ENCODE measurements around the gene KCTD18.

Gene KCTD18

GRCh38 chr2:200447139-200447855 lies 62.6 kb downstream of the KCTD18 start:
- no peaks in the 10 kb centered on the region for H3K27me3 ChIP-seq

GRCh38 chr2:200446612-200447011 lies 63.3 kb downstream of the KCTD18 start:
- no peaks in the 10 kb centered on the region for H3K27me3 ChIP-seq
- peaks cover 0 to 30% (median 7%) of the 10 kb centered on the region in 10 experiments; a peak in 15 of 20 replicates for H3K4me1 ChIP-seq
- peaks cover 21 to 82% (median 44%) of the 10 kb centered on the region in 11 experiments; a peak in 20 of 22 replicates for H3K36me3 ChIP-seq
- H3K9me3 ChIP-seq (replicated peaks in 1 of 11), result no peaks in the 10 kb centered on the region
- no peak overlapping the region for H3K9ac ChIP-seq
- no peaks in the 10 kb centered on the region for H4K20me1 ChIP-seq
- no peak for TF ChIP-seq Cebpa-rat (IDR thresholded peaks at IDR 0.05)
- H3K27ac ChIP-seq, result no peak overlapping the region
- H3K4me3 ChIP-seq, result no peak overlapping the region
- H3K4me2 ChIP-seq, result no peak overlapping the region

More at GRCh38 chr2:200447139-200447855, 62.6 kb downstream of the KCTD18 start:
- no peak overlapping the region for H3K27ac ChIP-seq
- H3K9ac ChIP-seq, result no peak overlapping the region
- H3K4me2 ChIP-seq, result no peak overlapping the region
- H3K36me3 ChIP-seq, result peaks cover 17 to 78% (median 39%) of the 10 kb centered on the region in 11 experiments; a peak in 20 of 22 replicates
- H3K4me1 ChIP-seq, result peaks cover 0 to 34% (median 7%) of the 10 kb centered on the region in 10 experiments; a peak in 15 of 20 replicates
- H4K20me1 ChIP-seq, result no peaks in the 10 kb centered on the region
- TF ChIP-seq Cebpa-rat (IDR thresholded peaks at IDR 0.05), result no peak
- H3K4me3 ChIP-seq, result no peak overlapping the region
- H3K9me3 ChIP-seq (replicated peaks in 1 of 11), result no peaks in the 10 kb centered on the region

DNA sequence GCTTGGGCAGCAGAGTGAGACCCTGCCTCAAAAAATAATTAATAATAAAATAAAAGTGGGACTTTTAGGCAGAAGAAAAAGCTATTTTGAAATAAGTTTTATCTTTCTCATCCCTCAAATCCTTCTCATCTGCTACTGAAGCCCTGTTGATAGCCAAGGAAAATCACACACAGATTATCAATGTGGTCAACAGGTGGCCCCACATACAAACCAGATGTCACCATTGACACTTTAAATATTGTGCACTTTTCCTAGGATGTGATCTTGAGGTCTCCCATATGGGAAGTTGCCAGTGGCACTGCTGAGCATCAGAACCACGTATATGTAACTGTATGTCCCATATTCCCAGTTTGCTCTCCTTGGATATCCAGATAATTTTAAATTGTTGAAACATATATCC lies 64.6 kb downstream of the KCTD18 start:
- no peaks in the 10 kb centered on the region for H3K27me3 ChIP-seq

GRCh38 chr2:200444530-200444929 lies 65.3 kb downstream of the KCTD18 start:
- Histone ChIP-seq H3K4me3 (no peak overlapping the region), H3K27ac (no peak overlapping the region), H3K4me2 (peak overlapping the region in 9 of 11 experiments; percentile 6 to 52 (median 24); a peak in 13 of 22 replicates), H3K9ac (no peak overlapping the region), H3K4me1 (peaks cover 0 to 9% (median 6%) of the 10 kb centered on the region in 10 experiments; a peak in 12 of 20 replicates), H3K27me3 (no peaks in the 10 kb centered on the region), H3K9me3 (replicated peaks in 1 of 11) (no peaks in the 10 kb centered on the region), H3K36me3 (peaks cover 27 to 92% (median 49%) of the 10 kb centered on the region in 11 experiments; a peak in 20 of 22 replicates), H4K20me1 (no peaks in the 10 kb centered on the region)
- no peak for TF ChIP-seq Cebpa-rat (IDR thresholded peaks at IDR 0.05)

More for the DNA sequence above, 64.6 kb downstream of the KCTD18 start:
- no peaks in the 10 kb centered on the region for H3K9me3 ChIP-seq (replicated peaks in 1 of 11)
- H3K4me1 ChIP-seq, result peaks cover 0 to 17% (median 6%) of the 10 kb centered on the region in 10 experiments; a peak in 14 of 20 replicates
- no peak for TF ChIP-seq Cebpa-rat (IDR thresholded peaks at IDR 0.05)
- H3K4me2 ChIP-seq, result no peak overlapping the region
- H4K20me1 ChIP-seq, result no peaks in the 10 kb centered on the region
- peaks cover 23 to 84% (median 44%) of the 10 kb centered on the region in 11 experiments; a peak in 20 of 22 replicates for H3K36me3 ChIP-seq
- no peak overlapping the region for H3K9ac ChIP-seq
- H3K27ac ChIP-seq, result no peak overlapping the region
- no peak overlapping the region for H3K4me3 ChIP-seq

GRCh38 chr2:200443916-200444315 lies 66.0 kb downstream of the KCTD18 start:
- Histone ChIP-seq H3K4me3 (no peak overlapping the region), H4K20me1 (no peaks in the 10 kb centered on the region), H3K27ac (no peak overlapping the region), H3K27me3 (no peaks in the 10 kb centered on the region), H3K4me2 (peak overlapping the region in 3 of 11 experiments; percentile 23 to 45 (median 28); a peak in 3 of 22 replicates), H3K9ac (no peak overlapping the region), H3K36me3 (peaks cover 31 to 93% (median 54%) of the 10 kb centered on the region in 11 experiments), H3K4me1 (peaks cover 0 to 9% (median 6%) of the 10 kb centered on the region in 10 experiments; a peak in 12 of 20 replicates), H3K9me3 (replicated peaks in 1 of 11) (no peaks in the 10 kb centered on the region)
- TF ChIP-seq Cebpa-rat (IDR thresholded peaks at IDR 0.05), result no peak

DNA sequence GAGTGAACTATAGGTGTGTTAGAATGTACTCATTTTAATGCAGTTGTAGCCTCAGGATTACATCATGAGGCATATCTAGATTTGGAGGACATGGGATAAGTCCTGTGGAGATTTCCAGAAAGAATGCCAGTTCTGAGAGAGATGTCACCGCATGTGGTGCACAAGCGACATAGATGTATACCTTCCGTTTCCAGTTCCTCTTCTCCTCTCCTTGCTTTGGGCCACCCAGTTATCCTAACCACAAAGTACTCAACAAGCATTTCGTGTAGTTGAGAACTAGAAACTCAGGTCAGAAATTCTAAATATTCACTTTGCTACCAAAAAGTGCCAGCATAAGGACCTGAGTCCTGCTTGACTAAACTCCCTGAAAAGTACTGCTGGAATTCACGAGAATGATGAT lies 66.5 kb downstream of the KCTD18 start:
- no peak overlapping the region for H3K9ac ChIP-seq
- H3K4me2 ChIP-seq, result no peak overlapping the region
- no peaks in the 10 kb centered on the region for H3K27me3 ChIP-seq
- no peak for TF ChIP-seq Cebpa-rat (IDR thresholded peaks at IDR 0.05)
- H3K9me3 ChIP-seq (replicated peaks in 1 of 11), result no peaks in the 10 kb centered on the region
- no peak overlapping the region for H3K27ac ChIP-seq
- H3K4me3 ChIP-seq, result no peak overlapping the region
- peaks cover 31 to 97% (median 55%) of the 10 kb centered on the region in 11 experiments for H3K36me3 ChIP-seq
- peaks cover 0 to 9% (median 6%) of the 10 kb centered on the region in 10 experiments; a peak in 12 of 20 replicates for H3K4me1 ChIP-seq
- H4K20me1 ChIP-seq, result no peaks in the 10 kb centered on the region

DNA sequence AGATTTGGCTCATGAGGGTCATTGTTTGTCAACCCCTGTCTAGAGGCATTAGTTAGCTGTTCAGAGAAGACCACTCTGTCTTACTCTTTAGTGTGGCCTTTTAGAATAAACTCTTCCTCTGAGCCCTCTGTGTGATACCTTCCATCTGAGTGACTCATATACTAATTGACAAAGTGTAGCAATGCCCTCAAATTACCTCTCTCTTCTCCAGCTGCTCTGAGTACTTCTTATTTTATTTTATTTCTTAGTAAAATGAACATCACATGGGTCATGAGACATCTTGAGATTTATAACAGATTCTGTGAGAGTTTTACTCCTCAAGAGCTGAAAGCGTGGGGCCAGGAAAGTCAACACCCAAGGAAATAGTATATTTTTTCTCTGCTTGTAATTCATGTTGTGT lies 67.4 kb downstream of the KCTD18 start:
- Histone ChIP-seq H3K4me1 (peaks cover 0 to 9% (median 6%) of the 10 kb centered on the region in 10 experiments; a peak in 12 of 20 replicates), H3K4me2 (no peak overlapping the region), H3K9me3 (replicated peaks in 1 of 11) (no peaks in the 10 kb centered on the region), H3K27ac (no peak overlapping the region), H3K36me3 (peaks cover 31 to 99% (median 55%) of the 10 kb centered on the region in 11 experiments), H3K9ac (no peak overlapping the region), H3K4me3 (no peak overlapping the region), H4K20me1 (no peaks in the 10 kb centered on the region), H3K27me3 (no peaks in the 10 kb centered on the region)
- TF ChIP-seq Cebpa-rat (IDR thresholded peaks at IDR 0.05), result no peak

- H3K36me3 ChIP-seq, result peaks cover 29 to 91% (median 60%) of the 10 kb centered on the region in 11 experiments
Measured at GRCh38 chr2:200439981-200440380, 69.9 kb downstream of the KCTD18 start.

More at GRCh38 chr2:200439981-200440380, 69.9 kb downstream of the KCTD18 start:
- no peak overlapping the region for H3K9ac ChIP-seq
- no peak overlapping the region for H3K4me2 ChIP-seq
- H3K27ac ChIP-seq, result no peak overlapping the region
- H3K27me3 ChIP-seq, result no peaks in the 10 kb centered on the region
- no peaks in the 10 kb centered on the region for H4K20me1 ChIP-seq
- H3K4me1 ChIP-seq, result peaks cover 0 to 9% (median 6%) of the 10 kb centered on the region in 10 experiments; a peak in 12 of 20 replicates
- 0 out of 22 replicates have a peak, but pooled peaks cover 0 to 3% (median 0%) of the 10 kb centered on the region in 11 experiments for H3K9me3 ChIP-seq (replicated peaks in 1 of 11)
- no peak overlapping the region for H3K4me3 ChIP-seq
- no peak for TF ChIP-seq Cebpa-rat (IDR thresholded peaks at IDR 0.05)
